ENCODE measurements around the gene GUCY1A2.

GRCh38 chr11:106642331-106642730 is 375.9 kb downstream of the GUCY1A2 start:
- TF ChIP-seq CTCF (IDR thresholded peaks at IDR 0.05; ENCODE audit: insufficient read depth, low read depth, low read length) (no peak), EZH2 (IDR thresholded peaks at IDR 0.05; ENCODE audit: insufficient read depth, low read length) (no peak)

Measured in astrocyte (in vitro differentiated cells and primary cell).